ENCODE results near the gene PDS5B.

The PDS5B gene

GRCh38 chr13:32586080-32586900 is at the start of gene PDS5B:
TSS of gene PDS5B (plus strand) at chr13:32586452. CDS start at chr13:32648773, 62,321 bp downstream.
- Histone ChIP-seq H3K27me3 (peaks cover 6% of the 10 kb centered on the region), H3K36me3 (no peaks in the 10 kb centered on the region), H3K4me3 (ENCODE audit: low read depth in 1 of 2, low read length in 1 of 2) (peak within 1 kb of the TSS; percentile 72 to 73), H3K4me1 (ENCODE audit: control insufficient read depth in 1 of 2, insufficient read depth in 1 of 2, low read depth in 1 of 2, low read length in 1 of 2) (peaks cover 22% of the 10 kb centered on the region in 2 experiments), H3K9me3 (no peaks in the 10 kb centered on the region), H3K27ac (peak within 1 kb of the TSS; percentile 88)
- TF ChIP-seq CTCF (IDR thresholded peaks at IDR 0.05), result peak; percentile 99

GRCh38 chr13:32537580-32538142 is 48.6 kb upstream of the PDS5B start:
- Histone ChIP-seq H3K4me1 (ENCODE audit: control insufficient read depth in 1 of 2, insufficient read depth in 1 of 2, low read depth in 1 of 2, low read length in 1 of 2) (peaks cover 29 to 47% of the 10 kb centered on the region in 2 experiments), H3K27me3 (no peaks in the 10 kb centered on the region), H3K9me3 (no peaks in the 10 kb centered on the region), H3K27ac (peak overlapping the region; percentile 90), H3K4me3 (ENCODE audit: low read depth in 1 of 2, low read length in 1 of 2) (peak overlapping the region; percentile 81 to 87), H3K36me3 (peaks cover 20% of the 10 kb centered on the region)
- no peak for TF ChIP-seq CTCF (IDR thresholded peaks at IDR 0.05)

GRCh38 chr13:32538143-32538620 is 48.1 kb upstream of the PDS5B start:
- peak overlapping the region; percentile 81 to 87 for H3K4me3 ChIP-seq (ENCODE audit: low read depth in 1 of 2, low read length in 1 of 2)
- peaks cover 20% of the 10 kb centered on the region for H3K36me3 ChIP-seq
- H3K27me3 ChIP-seq, result no peaks in the 10 kb centered on the region
- H3K9me3 ChIP-seq, result no peaks in the 10 kb centered on the region
- H3K4me1 ChIP-seq (ENCODE audit: control insufficient read depth in 1 of 2, insufficient read depth in 1 of 2, low read depth in 1 of 2, low read length in 1 of 2), result peaks cover 29 to 47% of the 10 kb centered on the region in 2 experiments
- TF ChIP-seq CTCF (IDR thresholded peaks at IDR 0.05), result peak; percentile 4
- peak overlapping the region; percentile 90 for H3K27ac ChIP-seq

GRCh38 chr13:32538621-32539246 is 47.5 kb upstream of the PDS5B start, which contains the start of gene N4BP2L2:
TSS of gene N4BP2L2 (minus strand) at chr13:32538795. CDS start at chr13:32537027, 1,768 bp downstream.
- Histone ChIP-seq H3K27me3 (no peaks in the 10 kb centered on the region), H3K4me1 (ENCODE audit: control insufficient read depth in 1 of 2, insufficient read depth in 1 of 2, low read depth in 1 of 2, low read length in 1 of 2) (peaks cover 29 to 47% of the 10 kb centered on the region in 2 experiments), H3K36me3 (peaks cover 20% of the 10 kb centered on the region), H3K4me3 (ENCODE audit: low read depth in 1 of 2, low read length in 1 of 2) (peak within 1 kb of the TSS; percentile 81 to 87), H3K9me3 (no peaks in the 10 kb centered on the region), H3K27ac (peak within 1 kb of the TSS; percentile 90)
- no peak for TF ChIP-seq CTCF (IDR thresholded peaks at IDR 0.05)

- H3K27ac ChIP-seq, result no peak overlapping the region
- H3K9me3 ChIP-seq, result no peaks in the 10 kb centered on the region
- no peaks in the 10 kb centered on the region for H3K36me3 ChIP-seq
- H3K4me1 ChIP-seq (ENCODE audit: control insufficient read depth in 1 of 2, insufficient read depth in 1 of 2, low read depth in 1 of 2, low read length in 1 of 2), result peaks cover 13 to 15% of the 10 kb centered on the region in 2 experiments
- TF ChIP-seq CTCF (IDR thresholded peaks at IDR 0.05), result no peak
- no peak overlapping the region for H3K4me3 ChIP-seq (ENCODE audit: low read depth in 1 of 2, low read length in 1 of 2)
- no peaks in the 10 kb centered on the region for H3K27me3 ChIP-seq
Observed at GRCh38 chr13:32542221-32542620, 44.0 kb upstream of the PDS5B start.

Data from neutrophil (primary cell).